GM21423 (cell line): Measurements from ENCODE around the gene ZNF300.
"Not testable (repeated sequence)": the region's sequence is repeated elsewhere in the genome, so short reads cannot be mapped to it uniquely, and the experiment has no call there.

Experiments
- ATAC-seq: cut with Tn5 transposase; IDR thresholded peaks from one replicate; pipeline ENCODE4 v1.9.1; 2021; ENCODE audit warnings: mild to moderate bottlenecking, moderate library complexity; ENCODE audit not compliant: unreplicated experiment

ZNF300 gene

GRCh38 chr5:150846308-150846653 lies 58.5 kb downstream of the ZNF300 start, which contains the start of gene IRGM:
IRGM (plus strand) TSS chr5:150846521; CDS start chr5:150848124, 1,603 bp downstream.
- not testable (repeated sequence) for ATAC-seq

- ATAC-seq = not testable (repeated sequence)
Measured at GRCh38 chr5:150845185-150845859, 59.5 kb downstream of the ZNF300 start.
